ENCODE measurements around the gene PLK3.

The PLK3 gene

GRCh38 chr1:44851308-44851707 lies 51.1 kb downstream of the PLK3 start:
- DNase-seq (ENCODE audit: extremely low spot score) = no peak
- TF ChIP-seq CTCF (IDR thresholded peaks at IDR 0.05; ENCODE audit: control extremely low read depth, extremely low read depth, low read depth, missing control alignments) = no peak
- CTCF ChIA-PET = interaction anchor here (1.2 to 1.5 kb wide), 2 partner anchors 10 to 15 kb away, joined by 3 to 4 read pairs; no protein-coding TSS in a partner anchor
- POLR2A ChIA-PET = no interaction called here

GRCh38 chr1:44853201-44853600 lies 53.0 kb downstream of the PLK3 start:
- no peak for DNase-seq (ENCODE audit: extremely low spot score)
- ChIA-PET CTCF (interaction anchor here (1.2 to 1.8 kb wide), 5 partner anchors 9 to 423 kb away, joined by 3 to 5 read pairs (median 3); no protein-coding TSS in a partner anchor), POLR2A (no interaction called here)
- no peak for TF ChIP-seq CTCF (IDR thresholded peaks at IDR 0.05; ENCODE audit: control extremely low read depth, extremely low read depth, low read depth, missing control alignments)

GRCh38 chr1:44854970-44855369 lies 54.8 kb downstream of the PLK3 start:
- CTCF ChIA-PET = no interaction called here
- POLR2A ChIA-PET = no interaction called here

More at GRCh38 chr1:44854970-44855369, 54.8 kb downstream of the PLK3 start:
- no peak for TF ChIP-seq CTCF (IDR thresholded peaks at IDR 0.05; ENCODE audit: control extremely low read depth, extremely low read depth, low read depth, missing control alignments)
- DNase-seq (ENCODE audit: extremely low spot score) = no peak
